OCI-LY3 (cell line): Measurements from ENCODE around the gene CRYBA2.

ENCODE experiments used
- EZH2phosphoT487 ChIP-seq: fragments of 200-600 bp; shearing (Covaris generic); IDR thresholded peaks from 2 replicates; pipeline ENCODE4 v1.6.1; 2018; ENCODE audit warnings: antibody characterized with exemption, mixed run types, low read depth
- TF ChIP-seq, protein P1 (sequence below): fragments of 200-600, 300-600 bp; sonication (generic); IDR thresholded peaks from 2 replicates; pipeline ENCODE4 v1.5.1; 2014; ENCODE audit warnings: antibody characterized with exemption, low read length, low read depth

DNA sequence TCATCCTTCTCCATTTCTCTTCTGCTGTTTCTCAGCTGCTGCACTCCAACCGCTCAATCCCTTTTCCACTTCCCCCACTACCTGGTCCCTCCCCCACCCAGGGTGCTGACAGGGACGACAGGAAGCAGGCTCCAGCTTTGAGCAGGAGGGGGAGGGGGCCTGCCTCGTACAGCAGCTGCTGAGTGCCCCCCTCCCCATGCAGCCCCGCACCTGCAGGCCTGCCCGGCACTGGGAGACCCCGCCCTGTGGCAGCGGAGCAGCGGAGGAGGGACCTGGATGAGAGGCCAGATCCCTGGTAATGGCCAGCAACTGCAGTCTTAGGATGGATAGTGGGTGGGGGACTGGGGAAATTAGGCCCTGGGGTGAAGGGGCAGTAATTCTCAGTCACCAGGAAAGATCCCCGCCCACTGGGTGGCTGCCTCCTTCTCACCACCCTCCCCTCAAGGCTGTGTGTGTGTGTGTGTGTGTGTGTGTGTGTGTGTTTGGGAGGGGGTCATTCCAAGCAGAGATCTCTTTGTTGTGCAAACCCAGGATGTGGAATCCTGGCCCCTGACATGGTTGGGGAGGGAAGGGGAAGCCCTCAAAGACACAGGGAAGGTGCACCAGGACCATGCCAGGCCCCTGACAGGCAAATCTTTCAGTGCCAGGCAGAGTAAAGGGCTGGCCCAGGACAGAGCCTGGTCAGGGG is 6.8 kb upstream of the CRYBA2 start:
- TF ChIP-seq EZH2phosphoT487: no peak
- TF ChIP-seq, protein P1, sequence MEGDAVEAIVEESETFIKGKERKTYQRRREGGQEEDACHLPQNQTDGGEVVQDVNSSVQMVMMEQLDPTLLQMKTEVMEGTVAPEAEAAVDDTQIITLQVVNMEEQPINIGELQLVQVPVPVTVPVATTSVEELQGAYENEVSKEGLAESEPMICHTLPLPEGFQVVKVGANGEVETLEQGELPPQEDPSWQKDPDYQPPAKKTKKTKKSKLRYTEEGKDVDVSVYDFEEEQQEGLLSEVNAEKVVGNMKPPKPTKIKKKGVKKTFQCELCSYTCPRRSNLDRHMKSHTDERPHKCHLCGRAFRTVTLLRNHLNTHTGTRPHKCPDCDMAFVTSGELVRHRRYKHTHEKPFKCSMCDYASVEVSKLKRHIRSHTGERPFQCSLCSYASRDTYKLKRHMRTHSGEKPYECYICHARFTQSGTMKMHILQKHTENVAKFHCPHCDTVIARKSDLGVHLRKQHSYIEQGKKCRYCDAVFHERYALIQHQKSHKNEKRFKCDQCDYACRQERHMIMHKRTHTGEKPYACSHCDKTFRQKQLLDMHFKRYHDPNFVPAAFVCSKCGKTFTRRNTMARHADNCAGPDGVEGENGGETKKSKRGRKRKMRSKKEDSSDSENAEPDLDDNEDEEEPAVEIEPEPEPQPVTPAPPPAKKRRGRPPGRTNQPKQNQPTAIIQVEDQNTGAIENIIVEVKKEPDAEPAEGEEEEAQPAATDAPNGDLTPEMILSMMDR: no peak
